Left renal cortex interstitium (tissue), 4 donors: ENCODE results near the gene TMEM131L. TPM values are rescaled to one million over a fixed set of nuclear protein-coding genes. Genes with fewer than 3 reads are reported as not detected.
"Not testable (repeated sequence)": the region's sequence is repeated elsewhere in the genome, so short reads cannot be mapped to it uniquely, and the experiment has no call there.

Source experiments
- DNase-seq, 4 donors: peaks; one replicate each; pipeline ENCODE4 v3.0.0-alpha.2; 2013; ENCODE audit warnings: low read depth in 4 of 4, low spot score in 2 of 4, missing footprints in 1 of 4
- polyA plus RNA-seq, 4 donors: library from polyadenylated mRNA; unstranded; fragments of 120-200 nt; gene quantifications; one replicate each; pipeline ENCODE4 v1.2.1, GENCODE V29; 2013; ENCODE audit not compliant: insufficient read length in 4 of 4

The TMEM131L gene
- polyA plus RNA-seq, 4 donors: 22.6 to 32.0 (median 27.5) TPM

DNA sequence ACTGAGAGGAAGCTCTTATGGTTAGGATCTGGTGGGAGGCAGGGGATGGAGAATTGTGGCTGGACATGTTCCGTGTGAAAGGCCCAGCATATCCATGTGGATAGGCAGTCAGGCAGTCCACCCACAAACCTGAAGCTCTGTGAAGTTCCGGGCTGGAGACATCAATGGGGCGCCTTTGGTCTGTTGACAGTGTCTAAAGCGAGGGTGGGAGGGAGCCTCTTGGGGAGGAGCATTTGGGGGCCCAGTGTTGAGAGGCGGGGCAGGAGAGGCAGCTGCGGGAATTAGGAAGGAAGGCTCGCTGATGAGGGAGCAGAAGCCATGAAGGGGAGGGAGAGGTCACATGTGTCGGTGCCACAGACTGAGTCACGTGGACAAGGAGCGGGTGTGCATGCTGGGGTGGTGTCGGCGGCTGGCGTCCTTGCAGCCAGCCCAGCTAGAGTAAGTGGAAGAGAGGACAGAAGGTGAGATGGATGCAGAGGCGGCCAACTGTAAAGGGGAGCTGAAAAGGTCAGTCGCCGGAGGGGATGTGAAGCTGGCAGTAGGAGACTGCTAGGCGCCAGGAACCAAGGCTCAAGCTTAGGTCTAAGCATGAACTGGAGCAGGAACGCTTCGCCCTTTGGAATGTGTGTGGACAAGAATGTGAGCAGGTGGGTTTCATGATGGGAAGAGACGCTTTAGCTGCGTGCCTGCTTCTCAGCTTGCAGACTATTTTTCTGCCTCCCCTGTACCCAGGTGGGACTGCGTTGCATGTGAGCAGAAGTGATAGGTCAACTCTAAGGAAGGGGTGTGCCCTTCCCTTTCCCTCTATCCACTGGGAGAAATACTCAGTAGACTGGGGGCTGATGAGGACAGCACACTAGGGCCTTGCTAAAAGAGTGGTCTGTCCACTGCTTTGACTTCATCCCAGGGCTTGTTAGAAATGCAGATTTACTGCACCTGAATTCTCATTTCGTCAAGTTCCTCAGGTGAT is 174.0 kb downstream of the TMEM131L start:
- no peak for DNase-seq

DNA sequence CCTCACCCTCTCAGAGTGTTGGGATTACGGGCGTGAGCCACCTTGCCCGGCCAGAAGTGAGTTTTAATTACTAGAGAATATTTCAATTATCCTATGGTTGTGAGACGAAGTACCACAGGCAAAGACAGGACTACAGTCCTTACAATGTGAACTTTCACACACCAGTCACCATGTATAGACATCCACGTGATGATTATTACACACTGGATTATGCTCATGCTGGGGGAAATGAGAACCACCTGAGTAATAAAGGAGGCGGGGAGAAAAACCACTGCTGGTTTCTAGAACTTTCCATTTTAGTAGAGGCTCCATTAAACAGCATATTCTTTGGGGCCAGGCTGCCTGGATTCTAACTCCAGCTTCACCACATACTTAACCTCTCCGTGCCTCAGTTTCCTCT is 175.4 kb downstream of the TMEM131L start:
- no peak for DNase-seq

DNA sequence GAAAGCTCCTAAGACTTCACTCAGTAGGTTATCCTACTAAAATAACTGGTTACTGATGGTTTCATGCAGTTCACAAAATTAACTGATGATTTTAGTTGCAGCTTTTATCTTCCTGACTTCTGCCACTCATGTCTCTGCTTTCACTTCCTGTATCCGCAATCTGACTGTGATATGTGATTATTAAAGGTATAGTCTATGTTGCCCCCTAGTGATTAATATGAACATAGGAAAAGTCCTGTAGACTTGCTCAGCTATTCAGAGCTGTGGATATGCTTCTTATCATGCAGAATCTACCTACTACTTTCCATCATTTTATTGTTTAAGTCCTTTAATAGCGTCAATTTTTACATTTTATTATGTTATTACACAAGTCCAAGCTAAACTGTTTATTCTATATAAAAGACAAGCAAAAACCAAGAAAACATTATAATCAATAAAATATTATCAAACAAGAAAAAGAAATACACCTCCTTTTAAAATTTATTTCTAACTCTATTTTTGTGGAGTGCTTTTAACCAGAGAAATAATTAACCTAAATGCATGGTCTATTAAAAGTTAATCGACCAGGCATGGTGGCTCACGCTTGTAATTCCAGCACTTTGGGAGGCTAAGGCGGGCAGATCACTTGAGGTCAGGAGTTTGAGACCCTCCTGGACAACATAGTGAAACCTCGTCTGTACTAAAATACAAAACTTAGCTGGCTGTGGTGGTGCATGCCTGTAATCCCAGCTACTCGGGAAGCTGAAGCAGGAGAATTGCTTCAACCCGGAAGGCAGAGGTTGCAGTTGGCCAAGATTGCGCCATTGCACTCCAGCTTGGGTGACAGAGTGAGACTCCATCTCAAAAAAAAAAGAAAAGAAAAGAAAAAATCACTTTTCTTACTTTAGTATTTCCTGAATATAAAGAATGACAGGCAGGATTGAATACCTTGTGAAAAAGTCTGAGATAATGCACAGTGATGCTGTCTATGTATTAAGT is 177.5 kb downstream of the TMEM131L start:
- DNase-seq: no peak

DNA sequence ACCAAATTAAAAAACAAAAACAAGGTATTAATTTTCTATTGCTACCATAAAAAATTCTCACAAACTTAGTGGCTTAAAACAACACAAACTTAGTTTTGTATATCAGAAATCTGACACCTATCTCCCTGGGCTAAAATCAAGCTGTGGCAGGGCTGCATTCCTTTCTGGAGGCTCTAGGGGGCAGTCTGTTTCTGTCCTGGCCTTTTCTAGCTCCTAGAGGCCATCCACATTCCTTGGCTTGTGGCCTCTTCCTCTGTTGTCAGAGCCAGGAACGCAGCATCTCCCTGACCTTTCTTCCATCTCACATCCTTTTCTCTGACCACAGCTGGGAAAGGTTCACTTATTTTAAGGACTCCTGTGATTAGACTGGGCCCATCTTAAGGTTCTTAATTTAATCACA is 179.0 kb downstream of the TMEM131L start:
- DNase-seq: no peak

DNA sequence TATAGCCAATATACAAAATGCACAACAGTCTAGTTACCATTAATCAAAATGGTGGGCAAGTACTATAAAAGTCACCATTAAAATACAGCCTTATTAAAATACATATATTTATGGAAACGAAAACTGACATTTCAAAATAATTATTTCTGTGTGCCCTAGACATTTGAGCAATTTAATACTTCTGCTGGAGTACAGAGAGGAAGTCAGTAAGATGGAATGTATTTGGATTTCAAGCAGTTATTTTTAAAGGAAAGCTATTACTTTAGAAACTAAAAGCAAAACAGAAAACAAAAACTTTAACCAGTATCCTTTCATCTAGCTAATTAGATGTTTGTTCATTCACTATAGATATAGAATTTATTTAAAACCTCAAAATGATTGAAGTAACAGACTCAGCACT is 180.1 kb downstream of the TMEM131L start:
- no peak for DNase-seq

DNA sequence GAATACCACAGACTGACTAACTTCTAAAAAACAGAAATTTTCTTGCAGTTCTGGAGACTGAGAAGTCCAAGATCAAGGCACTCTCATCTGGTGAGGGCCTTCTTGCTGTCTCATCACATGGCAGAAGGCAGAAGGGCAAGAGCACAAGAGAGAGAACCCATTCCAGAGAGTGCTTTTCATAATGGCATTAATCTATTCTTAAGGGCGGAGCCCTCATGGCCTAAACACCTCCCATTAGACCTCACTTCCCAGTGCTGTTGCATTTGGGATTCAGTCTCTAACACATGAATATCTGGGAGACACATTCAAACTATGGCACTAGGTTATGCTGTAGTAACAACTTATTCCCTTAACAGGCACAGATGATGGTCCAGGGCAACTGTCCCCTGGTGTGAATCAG is 180.8 kb downstream of the TMEM131L start:
- no peak for DNase-seq

DNA sequence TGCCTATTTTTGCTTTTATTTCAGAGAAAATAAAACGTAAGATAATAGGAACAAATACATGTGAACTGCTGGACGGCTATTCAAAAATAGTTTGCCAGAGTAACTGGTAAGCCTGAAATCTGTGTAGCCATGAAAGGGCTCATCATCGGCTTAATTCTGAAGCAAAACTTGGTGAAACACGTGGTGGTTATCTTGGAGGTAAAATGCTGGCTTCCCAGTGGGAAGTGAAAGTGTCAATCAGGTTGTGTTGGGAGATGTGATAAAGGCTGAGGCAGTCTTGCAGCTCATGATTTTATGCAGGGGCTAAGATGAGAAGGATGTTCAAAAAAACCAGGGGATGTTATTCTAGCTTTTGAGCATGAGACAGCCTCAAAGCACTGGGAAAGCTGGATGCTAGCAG is 181.8 kb downstream of the TMEM131L start:
- no peak for DNase-seq

DNA sequence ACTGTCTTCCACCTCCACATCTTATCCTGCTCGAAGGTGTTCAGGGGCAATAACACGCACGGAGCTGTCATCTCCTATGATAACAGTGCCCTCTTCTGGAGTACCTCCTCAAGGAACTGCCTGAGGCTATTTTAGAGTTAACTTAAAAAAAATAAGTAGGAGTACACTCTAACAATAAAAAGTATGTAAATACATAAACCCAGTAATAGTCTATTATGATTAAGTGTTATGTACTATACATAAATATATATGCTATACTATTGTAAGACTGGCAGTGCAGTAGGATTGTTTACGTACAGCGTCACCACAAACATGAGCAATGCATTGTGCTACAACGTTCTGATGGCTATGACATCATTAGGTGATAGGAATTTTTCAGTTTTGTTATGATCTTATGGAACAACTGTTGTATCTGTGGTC is 183.4 kb downstream of the TMEM131L start:
- DNase-seq: no peak

DNA sequence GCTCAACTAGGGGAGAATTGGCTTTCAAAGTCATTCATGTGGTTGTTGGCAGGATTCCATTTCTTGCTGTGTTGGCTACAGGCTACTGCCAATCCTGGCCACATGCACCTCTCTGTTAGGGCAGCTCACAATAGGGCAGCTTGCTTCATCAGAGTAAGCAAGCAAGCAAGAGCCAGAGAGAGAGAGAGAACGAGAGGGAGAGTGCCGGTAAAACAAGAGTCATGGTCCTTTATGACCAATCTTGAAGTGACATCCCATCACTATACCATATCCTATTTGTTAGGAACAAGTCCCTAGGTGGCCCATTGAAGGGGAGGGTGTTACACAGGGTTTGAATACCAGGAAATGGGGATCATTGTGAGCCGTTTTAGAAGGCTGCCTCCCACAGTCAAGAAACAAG is 185.0 kb downstream of the TMEM131L start:
- DNase-seq: no peak

DNA sequence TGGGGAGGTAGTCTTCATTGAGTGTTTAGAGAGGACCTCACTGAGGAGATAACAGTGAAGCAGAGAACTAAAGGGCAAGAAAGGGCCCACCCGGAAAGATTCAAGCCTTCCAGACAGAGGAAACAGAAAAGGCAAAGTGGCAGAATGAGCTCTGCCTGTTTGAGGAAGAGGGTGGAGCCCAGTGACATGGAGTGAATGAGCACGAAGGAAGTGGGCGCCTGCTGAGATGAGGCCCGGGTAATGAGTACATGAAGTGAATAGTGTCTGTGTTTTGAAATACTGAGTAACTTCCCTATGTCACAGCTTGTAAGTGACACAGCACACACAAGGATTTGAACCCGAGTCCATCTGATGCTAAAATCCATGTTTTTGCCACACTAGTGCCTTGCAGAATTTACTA is 185.4 kb downstream of the TMEM131L start:
- no peak for DNase-seq

DNA sequence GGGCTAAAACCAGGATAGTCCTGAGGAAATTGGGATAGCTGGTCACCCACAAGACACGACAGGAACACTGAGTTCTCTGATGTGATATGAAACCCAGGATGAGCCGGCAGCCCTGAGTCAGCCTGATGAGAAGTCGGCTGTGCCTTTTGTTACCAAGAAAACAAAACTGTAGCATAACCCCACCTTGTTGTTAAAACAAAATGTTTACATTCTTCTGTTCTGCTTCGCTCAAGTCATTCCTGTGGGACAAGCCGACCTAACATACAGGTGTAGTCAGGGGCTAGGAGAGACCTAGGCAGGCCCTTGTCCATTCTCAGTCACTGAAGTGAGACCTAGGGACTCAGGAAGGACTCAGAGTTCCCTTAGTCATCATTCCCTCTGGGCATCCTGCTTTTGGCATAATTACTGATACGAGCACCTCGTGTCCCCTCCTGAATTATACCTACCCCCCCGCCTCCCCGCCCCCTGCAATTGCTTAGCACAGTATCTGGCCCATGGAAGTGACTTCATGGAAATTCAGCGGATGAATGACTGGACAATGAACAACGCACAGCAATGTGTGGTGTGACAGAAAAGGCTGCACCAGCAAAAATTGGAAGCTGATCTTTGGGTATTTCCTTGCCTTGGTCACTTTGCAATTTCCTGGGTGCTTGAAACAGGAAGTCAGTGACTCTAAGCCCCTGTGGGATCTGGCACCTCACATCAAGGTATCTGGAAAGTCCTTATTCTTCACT is 186.1 kb downstream of the TMEM131L start:
- no peak for DNase-seq

DNA sequence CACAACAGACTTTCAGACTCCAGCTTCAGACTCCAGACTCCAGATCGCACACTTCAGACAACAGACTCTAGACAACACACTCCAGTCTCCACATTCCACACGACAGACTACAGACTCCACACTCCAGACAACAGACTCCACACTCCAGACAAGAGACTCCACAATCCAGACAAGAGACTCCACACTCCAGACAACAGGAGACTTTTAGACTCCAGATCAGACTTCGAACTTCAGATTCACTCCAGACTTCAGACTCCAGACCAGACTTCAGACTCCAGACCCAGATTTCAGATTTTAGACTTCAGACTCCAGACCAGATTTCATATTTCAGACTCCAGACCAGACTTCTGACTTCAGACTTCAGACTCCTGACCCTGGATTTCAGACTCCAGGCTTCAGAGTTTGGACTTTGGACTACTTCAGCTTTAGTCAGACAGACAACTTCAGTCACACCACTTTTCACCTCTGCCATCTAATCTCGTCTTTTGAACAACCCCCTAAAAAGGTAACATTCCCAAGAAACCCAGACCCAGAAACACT is 188.9 kb downstream of the TMEM131L start:
- no peak for DNase-seq

DNA sequence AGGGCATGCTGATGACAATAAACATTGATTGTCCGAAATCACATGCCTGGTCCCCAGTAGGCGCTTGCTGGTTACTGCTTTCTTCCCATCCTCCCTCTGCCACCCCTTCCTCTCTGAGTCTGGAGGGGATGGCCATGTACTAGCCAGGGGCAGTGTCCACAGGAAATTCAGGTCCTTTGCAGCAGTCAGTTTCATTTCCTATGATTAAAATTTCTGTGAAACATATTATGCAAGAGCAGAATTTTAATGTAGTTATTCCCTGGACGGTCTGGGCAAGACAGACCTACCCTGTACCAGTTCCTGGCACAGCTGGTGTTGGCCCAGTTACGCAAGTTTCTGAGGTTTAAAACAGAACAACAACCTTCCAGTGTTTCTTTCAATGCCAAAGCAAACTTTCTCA is 189.8 kb downstream of the TMEM131L start:
- DNase-seq: no peak

DNA sequence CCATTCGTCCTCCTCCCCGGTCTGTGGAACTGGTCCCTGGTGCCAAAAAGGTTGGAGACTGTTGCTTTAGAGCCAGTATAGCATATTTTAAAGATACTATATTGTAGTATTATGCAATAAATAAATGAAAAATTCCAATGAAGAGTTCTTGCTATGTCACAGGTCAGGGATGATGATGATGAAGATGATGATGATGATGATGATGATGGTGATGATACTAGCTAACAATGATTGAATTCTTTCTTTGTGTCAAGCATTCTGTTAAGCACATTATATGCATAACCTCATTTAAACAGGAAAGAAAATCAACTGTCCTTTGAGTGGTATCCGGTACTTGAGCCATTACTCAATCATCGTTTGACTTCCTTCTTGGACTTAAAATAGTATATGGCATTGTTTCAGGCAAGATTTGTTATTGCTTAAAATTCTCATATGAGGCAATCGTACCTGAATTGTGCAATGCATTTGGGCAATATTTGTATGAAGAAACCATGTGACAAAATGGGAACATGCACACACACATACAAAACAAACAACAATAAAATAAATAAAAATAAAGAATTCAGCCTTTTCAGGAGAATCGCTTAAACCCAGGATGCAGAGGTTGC is 195.2 kb downstream of the TMEM131L start:
- no peak for DNase-seq

DNA sequence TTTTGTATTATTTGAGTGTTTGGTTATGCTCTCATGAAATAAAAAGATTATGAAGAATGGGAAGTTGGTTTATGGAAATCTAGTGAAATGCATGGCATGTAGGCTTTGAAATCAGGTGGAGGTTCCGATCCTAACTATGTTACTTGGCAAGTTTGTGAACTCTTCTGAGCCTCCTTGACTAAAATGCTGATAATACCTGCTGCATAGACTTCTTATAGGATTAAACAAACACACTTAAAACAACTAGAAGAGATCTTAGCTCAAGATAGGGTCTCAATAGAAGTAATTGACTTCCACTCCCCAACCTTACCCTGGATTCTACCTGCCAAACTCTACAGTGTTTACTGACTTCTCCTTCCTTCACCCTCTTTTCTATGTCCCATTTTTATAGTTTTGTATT is 195.7 kb downstream of the TMEM131L start:
- DNase-seq: no peak

DNA sequence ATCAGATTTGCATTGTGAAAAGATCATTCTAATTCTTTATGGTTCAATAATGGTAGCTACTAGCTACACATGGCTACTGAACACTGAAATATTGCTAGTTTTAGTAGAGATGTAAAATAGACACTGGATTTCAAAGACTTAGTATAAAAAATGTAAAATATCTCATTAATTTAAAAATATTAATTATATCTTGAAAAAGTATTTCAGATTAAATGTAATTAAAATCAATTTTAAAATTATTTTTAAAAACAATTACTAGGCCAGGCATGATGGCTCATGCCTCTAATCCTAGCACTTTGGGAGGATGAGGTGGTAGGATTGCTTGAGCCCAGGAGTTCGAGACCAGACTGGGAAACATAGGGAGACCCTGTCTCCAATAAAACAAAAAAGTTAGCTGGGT is 197.5 kb downstream of the TMEM131L start:
- DNase-seq: no peak

DNA sequence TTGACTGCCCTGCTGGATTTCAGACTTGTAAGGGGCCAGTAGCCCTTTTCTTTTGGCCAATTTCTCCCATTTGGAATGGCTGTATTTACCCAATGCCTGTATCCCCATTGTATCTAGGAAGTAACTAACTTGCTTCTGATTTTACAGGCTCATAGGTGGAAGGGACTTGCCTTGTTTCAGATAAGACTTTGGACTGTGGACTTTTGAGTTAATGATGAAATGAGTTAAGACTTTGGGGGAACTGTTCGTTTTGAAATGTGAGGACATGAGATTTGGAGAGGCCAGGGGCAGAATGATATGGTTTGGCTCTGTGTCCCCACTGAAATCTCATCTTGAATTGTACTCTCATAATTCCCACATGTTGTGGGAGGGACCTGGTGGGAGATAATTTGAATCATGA is 200.3 kb downstream of the TMEM131L start:
- not testable (repeated sequence) for DNase-seq

DNA sequence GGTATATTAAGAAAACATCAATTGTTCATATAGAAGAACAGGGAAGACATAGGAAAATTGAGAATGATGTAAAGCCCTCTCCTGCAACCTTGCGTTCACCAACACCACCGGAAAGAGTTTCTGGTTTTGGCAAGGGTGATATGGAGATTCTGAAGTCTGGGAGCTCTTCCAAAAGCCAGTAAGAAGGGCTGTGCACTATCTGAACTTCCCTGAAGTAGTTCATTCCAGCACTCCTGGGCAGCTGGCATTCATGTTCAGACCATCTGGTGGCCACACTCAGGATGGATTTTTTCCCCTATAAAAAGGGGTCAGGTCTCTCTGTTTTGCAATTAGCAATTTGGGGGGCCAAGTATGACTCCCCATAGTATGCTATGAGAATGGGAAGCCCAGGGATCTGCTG is 202.5 kb downstream of the TMEM131L start:
- no peak for DNase-seq

DNA sequence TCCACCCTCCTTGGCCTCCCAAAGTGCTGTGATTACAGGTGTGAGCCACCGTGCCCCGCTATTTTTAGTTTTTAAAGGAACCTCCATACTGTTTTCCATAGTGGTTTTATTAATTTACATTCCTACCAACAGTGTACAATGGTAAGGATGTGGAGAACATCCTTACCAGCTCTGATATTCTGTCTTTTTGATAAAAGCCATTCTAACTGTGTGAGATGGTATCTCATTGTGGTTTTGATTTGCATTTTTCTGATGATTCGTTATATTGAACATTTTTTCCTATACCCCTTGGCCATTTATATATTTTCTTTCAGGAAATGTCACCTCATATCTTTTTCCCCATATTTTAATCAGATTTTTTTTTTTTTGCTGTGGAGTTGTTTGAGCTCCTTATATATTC is 203.7 kb downstream of the TMEM131L start:
- DNase-seq: no peak

DNA sequence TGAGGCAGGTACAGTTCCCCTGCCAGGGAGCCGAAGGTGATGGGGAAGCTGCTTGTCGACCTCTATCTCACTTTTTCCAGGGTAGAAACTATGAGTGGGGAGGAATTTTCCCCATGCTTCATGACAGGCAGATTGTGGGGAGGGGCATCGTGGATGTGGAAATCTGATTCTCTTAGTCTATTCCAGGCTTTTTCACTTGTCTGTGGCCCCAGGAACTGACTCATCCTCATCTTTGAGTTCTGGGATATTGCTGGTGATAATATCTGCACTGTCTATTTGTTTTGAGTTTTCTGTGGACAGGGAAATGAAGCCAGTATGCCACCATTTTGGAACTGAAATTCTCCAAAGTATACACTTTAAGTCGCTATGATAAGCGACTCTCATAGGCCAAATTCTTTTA is 210.3 kb downstream of the TMEM131L start:
- no peak for DNase-seq
